SK-N-SH treated with all-trans-retinoic acid at 6 μM for 48 hours (cell line): ENCODE measurements around the gene LGI2.

Experiments
- ARNTL ChIP-seq: fragments of 450-650 bp; formaldehyde crosslinking; IDR thresholded peaks from 2 replicates; pipeline ENCODE4 v1.5.0; 2020; ENCODE audit warnings: low read depth, mild to moderate bottlenecking, moderate library complexity, borderline replicate concordance
- BACH2 ChIP-seq: fragments of 250-450 bp; sonication (Bioruptor Pico); IDR thresholded peaks from 2 replicates; pipeline ENCODE4 v1.9.0; 2021; ENCODE audit warnings: mild to moderate bottlenecking, borderline replicate concordance
- ESRRG ChIP-seq: fragments of 250-450 bp; sonication (Bioruptor Pico); IDR thresholded peaks from 2 replicates; pipeline ENCODE4 v1.6.1; 2021; ENCODE audit warnings: mild to moderate bottlenecking
- PATZ1 ChIP-seq: fragments of 250-450 bp; sonication (Bioruptor Pico); IDR thresholded peaks from 2 replicates; pipeline ENCODE4 v1.8.0; 2020; ENCODE audit warnings: mild to moderate bottlenecking, moderate library complexity, borderline replicate concordance
- PPARA ChIP-seq: fragments of 250-450 bp; sonication (Bioruptor Pico); IDR thresholded peaks from 2 replicates; pipeline ENCODE4 v1.5.0; 2020; ENCODE audit warnings: mild to moderate bottlenecking, borderline replicate concordance
- TOX ChIP-seq: fragments of 250-450 bp; sonication (Bioruptor Pico); IDR thresholded peaks from 2 replicates; pipeline ENCODE4 v1.8.0; 2021; ENCODE audit warnings: mild to moderate bottlenecking, moderate library complexity, borderline replicate concordance
- ZC3H10 ChIP-seq: fragments of 250-450 bp; sonication (Bioruptor Pico); IDR thresholded peaks from 2 replicates; pipeline ENCODE4 v1.5.1; 2021; ENCODE audit warnings: mild to moderate bottlenecking, moderate library complexity
- ZFP3 ChIP-seq: fragments of 250-450 bp; sonication (Bioruptor Pico); IDR thresholded peaks from 2 replicates; pipeline ENCODE4 v1.5.0; 2020; ENCODE audit warnings: mild to moderate bottlenecking, moderate library complexity
- ZFP30 ChIP-seq: fragments of 450-650 bp; formaldehyde crosslinking; IDR thresholded peaks from 2 replicates; pipeline ENCODE4 v1.5.0; 2022; ENCODE audit warnings: mild to moderate bottlenecking, moderate library complexity
- ZNF8 ChIP-seq: fragments of 450-650 bp; formaldehyde crosslinking; IDR thresholded peaks from 2 replicates; pipeline ENCODE4 v1.5.0; 2020; ENCODE audit warnings: mild to moderate bottlenecking, moderate library complexity
- TF ChIP-seq, protein P1 (sequence below): fragments of 250-450 bp; sonication (Bioruptor Pico); IDR thresholded peaks from 2 replicates; pipeline ENCODE4 v1.5.0; 2020; ENCODE audit warnings: mild to moderate bottlenecking, moderate library complexity
- TF ChIP-seq, protein P2 (sequence below): fragments of 250-450 bp; sonication (Bioruptor Pico); IDR thresholded peaks from 2 replicates; pipeline ENCODE4 v1.8.0; 2021; ENCODE audit warnings: low read depth, mild to moderate bottlenecking, moderate library complexity, borderline replicate concordance
- TF ChIP-seq, protein P3 (sequence below): fragments of 250-450 bp; sonication (Bioruptor Pico); IDR thresholded peaks from 2 replicates; pipeline ENCODE4 v1.5.1; 2020; ENCODE audit warnings: low read depth, mild to moderate bottlenecking, moderate library complexity

GRCh38 chr4:25007598-25007997 lies 23.1 kb downstream of the LGI2 start:
- no peak for TF ChIP-seq PATZ1 (CRISPR knock-in tag)
- no peak for TF ChIP-seq ARNTL (CRISPR knock-in tag)
- no peak for TF ChIP-seq PPARA
- TF ChIP-seq ZC3H10 (CRISPR knock-in tag) = no peak
- TF ChIP-seq, protein P1, sequence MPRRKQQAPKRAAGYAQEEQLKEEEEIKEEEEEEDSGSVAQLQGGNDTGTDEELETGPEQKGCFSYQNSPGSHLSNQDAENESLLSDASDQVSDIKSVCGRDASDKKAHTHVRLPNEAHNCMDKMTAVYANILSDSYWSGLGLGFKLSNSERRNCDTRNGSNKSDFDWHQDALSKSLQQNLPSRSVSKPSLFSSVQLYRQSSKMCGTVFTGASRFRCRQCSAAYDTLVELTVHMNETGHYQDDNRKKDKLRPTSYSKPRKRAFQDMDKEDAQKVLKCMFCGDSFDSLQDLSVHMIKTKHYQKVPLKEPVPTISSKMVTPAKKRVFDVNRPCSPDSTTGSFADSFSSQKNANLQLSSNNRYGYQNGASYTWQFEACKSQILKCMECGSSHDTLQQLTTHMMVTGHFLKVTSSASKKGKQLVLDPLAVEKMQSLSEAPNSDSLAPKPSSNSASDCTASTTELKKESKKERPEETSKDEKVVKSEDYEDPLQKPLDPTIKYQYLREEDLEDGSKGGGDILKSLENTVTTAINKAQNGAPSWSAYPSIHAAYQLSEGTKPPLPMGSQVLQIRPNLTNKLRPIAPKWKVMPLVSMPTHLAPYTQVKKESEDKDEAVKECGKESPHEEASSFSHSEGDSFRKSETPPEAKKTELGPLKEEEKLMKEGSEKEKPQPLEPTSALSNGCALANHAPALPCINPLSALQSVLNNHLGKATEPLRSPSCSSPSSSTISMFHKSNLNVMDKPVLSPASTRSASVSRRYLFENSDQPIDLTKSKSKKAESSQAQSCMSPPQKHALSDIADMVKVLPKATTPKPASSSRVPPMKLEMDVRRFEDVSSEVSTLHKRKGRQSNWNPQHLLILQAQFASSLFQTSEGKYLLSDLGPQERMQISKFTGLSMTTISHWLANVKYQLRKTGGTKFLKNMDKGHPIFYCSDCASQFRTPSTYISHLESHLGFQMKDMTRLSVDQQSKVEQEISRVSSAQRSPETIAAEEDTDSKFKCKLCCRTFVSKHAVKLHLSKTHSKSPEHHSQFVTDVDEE (CRISPR knock-in tag) = no peak
- no peak for TF ChIP-seq ZNF8
- no peak for TF ChIP-seq ZFP30 (CRISPR knock-in tag)
- TF ChIP-seq BACH2 (CRISPR knock-in tag) = no peak
- TF ChIP-seq TOX (CRISPR knock-in tag) = no peak
- TF ChIP-seq, protein P2, sequence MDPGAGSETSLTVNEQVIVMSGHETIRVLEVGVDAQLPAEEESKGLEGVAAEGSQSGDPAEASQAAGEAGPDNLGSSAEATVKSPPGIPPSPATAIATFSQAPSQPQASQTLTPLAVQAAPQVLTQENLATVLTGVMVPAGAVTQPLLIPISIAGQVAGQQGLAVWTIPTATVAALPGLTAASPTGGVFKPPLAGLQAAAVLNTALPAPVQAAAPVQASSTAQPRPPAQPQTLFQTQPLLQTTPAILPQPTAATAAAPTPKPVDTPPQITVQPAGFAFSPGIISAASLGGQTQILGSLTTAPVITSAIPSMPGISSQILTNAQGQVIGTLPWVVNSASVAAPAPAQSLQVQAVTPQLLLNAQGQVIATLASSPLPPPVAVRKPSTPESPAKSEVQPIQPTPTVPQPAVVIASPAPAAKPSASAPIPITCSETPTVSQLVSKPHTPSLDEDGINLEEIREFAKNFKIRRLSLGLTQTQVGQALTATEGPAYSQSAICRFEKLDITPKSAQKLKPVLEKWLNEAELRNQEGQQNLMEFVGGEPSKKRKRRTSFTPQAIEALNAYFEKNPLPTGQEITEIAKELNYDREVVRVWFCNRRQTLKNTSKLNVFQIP (CRISPR knock-in tag) = no peak
- TF ChIP-seq, protein P3, sequence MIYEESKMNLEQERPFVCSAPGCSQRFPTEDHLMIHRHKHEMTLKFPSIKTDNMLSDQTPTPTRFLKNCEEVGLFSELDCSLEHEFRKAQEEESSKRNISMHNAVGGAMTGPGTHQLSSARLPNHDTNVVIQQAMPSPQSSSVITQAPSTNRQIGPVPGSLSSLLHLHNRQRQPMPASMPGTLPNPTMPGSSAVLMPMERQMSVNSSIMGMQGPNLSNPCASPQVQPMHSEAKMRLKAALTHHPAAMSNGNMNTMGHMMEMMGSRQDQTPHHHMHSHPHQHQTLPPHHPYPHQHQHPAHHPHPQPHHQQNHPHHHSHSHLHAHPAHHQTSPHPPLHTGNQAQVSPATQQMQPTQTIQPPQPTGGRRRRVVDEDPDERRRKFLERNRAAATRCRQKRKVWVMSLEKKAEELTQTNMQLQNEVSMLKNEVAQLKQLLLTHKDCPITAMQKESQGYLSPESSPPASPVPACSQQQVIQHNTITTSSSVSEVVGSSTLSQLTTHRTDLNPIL (CRISPR knock-in tag) = no peak
- no peak for TF ChIP-seq ZFP3 (CRISPR knock-in tag)
- no peak for TF ChIP-seq ESRRG
